Measurements from ENCODE around the gene PCDH8.

PCDH8 gene

DNA sequence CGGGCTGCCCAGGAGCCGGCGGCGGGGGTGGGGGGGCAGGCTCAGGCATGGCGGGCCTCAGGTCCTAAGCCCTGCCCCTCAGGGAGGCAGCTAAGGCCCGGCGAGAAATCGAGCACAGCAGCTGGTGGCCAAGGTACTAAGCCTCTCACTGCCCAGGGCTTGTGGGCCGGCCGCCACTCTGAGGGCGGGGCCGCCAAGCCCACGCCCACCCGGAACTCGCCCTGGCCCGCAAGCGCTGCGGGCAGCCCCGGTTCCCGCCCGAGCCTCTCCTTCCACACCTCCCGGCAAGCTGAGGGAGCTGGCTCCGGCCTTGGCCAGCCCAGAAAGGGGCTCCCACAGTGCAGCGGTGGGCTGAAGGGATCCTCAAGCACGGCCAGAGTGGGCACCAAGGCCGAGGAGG lies 33.1 kb downstream of the PCDH8 start:
- FAIRE-seq (no peak), DNase-seq (ENCODE audit: low spot score) (no peak)

DNA sequence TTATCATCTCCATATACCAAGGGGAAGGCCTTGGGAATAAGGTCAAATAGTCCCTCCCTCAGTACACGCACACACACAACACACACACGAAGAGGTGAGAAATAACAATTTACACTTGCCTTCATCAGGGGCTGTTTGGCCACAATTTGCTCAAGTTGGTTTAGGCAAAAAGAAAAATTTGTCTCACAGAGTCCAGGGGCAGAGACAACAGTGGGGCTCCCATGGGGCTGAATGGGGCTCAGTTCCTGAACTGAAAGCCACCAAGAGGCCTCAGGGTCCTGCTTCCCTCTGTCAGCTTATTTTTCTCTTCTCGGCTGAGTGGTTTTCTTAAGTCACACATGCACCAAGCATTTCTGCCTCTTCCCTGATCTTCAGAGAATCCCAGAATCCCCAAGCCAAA lies 35.5 kb downstream of the PCDH8 start:
- DNase-seq (ENCODE audit: low spot score) (no peak), FAIRE-seq (no peak)

- FAIRE-seq (no peak), DNase-seq (ENCODE audit: low spot score) (no peak)
Observed at GRCh38 chr13:52811841-52812240, 36.6 kb downstream of the PCDH8 start.

DNA sequence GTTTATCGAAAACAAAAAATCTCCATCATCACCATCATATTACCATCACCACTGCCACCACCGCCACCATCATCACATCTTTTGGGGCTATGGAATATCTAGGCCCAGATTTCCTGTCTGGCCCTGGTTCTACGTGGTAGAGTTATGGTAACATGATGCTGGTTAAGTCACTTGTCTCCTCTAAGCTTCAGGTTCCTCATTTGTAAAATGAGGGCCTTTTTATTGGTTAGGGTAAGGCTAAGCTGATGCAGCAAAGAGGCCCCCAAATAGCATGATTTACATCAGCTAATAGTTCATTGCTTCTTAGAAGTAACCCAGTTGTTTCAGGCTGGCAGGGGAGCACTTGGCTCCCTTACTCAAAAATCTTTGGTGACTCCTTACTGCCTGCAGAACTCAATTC lies 37.9 kb downstream of the PCDH8 start:
- FAIRE-seq (no peak), DNase-seq (ENCODE audit: low spot score) (no peak)

- FAIRE-seq, result no peak
- no peak for DNase-seq (ENCODE audit: low spot score)
Observed at GRCh38 chr13:52810011-52810410, 38.4 kb downstream of the PCDH8 start.

- DNase-seq (ENCODE audit: low spot score), result peak; percentile 76
- no peak for FAIRE-seq
Observed at GRCh38 chr13:52809310-52809769, 39.1 kb downstream of the PCDH8 start.

GRCh38 chr13:52808842-52809219 lies 39.6 kb downstream of the PCDH8 start:
- FAIRE-seq (no peak), DNase-seq (ENCODE audit: low spot score) (no peak)

DNA sequence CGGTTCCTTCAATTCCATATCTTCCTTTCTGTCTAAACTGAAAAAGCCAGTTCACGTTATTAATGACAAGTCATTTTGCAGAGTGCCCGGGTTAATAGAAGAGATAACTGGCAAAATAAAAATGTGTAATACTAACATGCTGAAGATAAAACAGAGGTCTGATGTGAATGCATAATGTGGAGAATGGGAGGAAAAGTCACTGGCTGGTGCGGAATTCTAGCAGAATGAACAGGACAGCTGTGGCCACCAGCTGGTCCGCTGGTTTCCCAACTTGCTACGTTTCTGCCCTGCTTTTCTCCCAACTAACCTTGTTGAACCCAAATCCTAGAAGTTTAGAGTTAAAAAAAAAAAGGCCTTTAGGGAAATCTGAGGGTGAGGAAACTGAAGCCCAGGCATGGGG lies 42.4 kb downstream of the PCDH8 start:
- no peak for FAIRE-seq
- DNase-seq (ENCODE audit: low spot score), result no peak

- DNase-seq (ENCODE audit: low spot score) (no peak), FAIRE-seq (no peak)
Observed at GRCh38 chr13:52804202-52804641, 44.2 kb downstream of the PCDH8 start.

DNA sequence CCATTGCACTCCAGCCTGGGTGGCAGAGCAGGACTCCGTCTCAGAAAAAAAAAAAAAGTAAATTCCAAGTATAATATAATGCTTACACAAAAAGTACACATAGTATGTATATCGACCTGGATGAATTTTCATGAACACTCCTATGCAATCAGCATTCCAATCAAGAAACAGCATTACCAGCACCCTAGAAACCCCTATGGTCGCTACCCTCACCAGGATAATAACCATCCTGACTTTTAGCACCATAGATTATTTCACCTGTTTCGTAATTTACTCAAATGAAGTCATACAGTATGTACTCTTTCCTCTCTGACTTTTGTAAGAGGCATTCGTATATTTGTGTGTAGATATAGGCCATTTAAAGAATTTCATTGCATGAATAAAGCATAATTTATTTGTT lies 47.6 kb downstream of the PCDH8 start:
- DNase-seq (ENCODE audit: low spot score), result no peak
- FAIRE-seq, result no peak

DNA sequence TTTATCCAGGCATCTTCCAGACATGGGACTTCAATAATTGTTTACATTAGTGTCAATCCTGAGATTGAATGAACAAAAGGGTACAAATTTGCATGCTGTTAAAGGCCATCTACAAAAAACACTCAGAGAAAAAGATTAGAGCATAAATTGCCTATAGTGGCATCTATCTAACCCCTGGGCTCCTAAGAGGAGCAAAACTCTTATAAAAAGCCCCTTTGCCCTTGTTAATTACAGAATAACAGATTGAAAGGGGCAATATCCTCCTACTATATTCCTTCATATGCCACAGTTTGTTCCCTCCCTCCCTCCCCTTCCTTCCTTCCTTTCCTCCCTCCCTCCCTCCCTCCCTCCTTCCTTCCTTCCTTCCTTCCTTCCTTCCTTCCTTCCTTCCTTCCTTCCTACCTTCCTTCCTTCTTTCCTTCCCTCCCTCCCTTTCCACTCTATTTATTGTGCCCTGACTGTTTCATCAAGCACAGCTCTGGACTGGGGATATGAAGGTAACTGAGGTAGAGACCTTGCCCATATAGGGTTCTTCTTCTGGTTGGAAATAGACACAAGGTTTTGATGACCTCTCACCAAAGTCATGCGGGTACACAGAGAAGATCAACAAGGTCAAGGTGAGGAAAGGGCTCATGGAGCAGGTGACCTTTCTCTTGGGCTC lies 49.5 kb downstream of the PCDH8 start:
- FAIRE-seq, result no peak
- no peak for DNase-seq (ENCODE audit: low spot score)

GRCh38 chr13:52797176-52797575 lies 51.3 kb downstream of the PCDH8 start:
- DNase-seq (ENCODE audit: low spot score) (no peak), FAIRE-seq (no peak)

GRCh38 chr13:52794589-52794988 lies 53.9 kb downstream of the PCDH8 start:
- no peak for DNase-seq (ENCODE audit: low spot score)
- FAIRE-seq, result no peak

GRCh38 chr13:52793515-52794061 lies 54.9 kb downstream of the PCDH8 start:
- no peak for FAIRE-seq
- DNase-seq (ENCODE audit: low spot score), result no peak
